Endodermal cell (in vitro differentiated cells): Measurements from ENCODE around the gene CXXC5. TPM values are rescaled to one million over a fixed set of nuclear protein-coding genes. Genes with fewer than 3 reads are reported as not detected.

Experiments used
- DNase-seq: peaks from one replicate; pipeline ENCODE4 v3.0.0-alpha.2; 2017
- H3K27ac ChIP-seq: 2 replicates; pipeline ENCODE4 v1.5.1; 2013; ENCODE audit warnings: mild to moderate bottlenecking, low read depth, low read length, moderate library complexity
- H3K27me3 ChIP-seq: 2 replicates; pipeline ENCODE4 v1.6.1; 2013; ENCODE audit warnings: mild to moderate bottlenecking, low read length, moderate library complexity; ENCODE audit not compliant: insufficient read depth, control insufficient read depth, poor library complexity, severe bottlenecking
- H3K36me3 ChIP-seq: 2 replicates; pipeline ENCODE4 v1.7.0; 2013; ENCODE audit warnings: mild to moderate bottlenecking, low read length, moderate library complexity; ENCODE audit not compliant: control insufficient read depth, insufficient read depth
- H3K4me1 ChIP-seq: one replicate; pipeline ENCODE4 v1.7.0; 2013; ENCODE audit warnings: low read length; ENCODE audit not compliant: control insufficient read depth, insufficient read depth
- H3K4me3 ChIP-seq: 2 replicates; pipeline ENCODE4 v1.5.1; 2013; ENCODE audit warnings: mild to moderate bottlenecking, low read length, moderate library complexity
- H3K9ac ChIP-seq: 2 replicates; pipeline ENCODE4 v1.6.1; 2013; ENCODE audit warnings: mild to moderate bottlenecking, low read length, moderate library complexity; ENCODE audit not compliant: poor library complexity, severe bottlenecking; ENCODE audit errors: extremely low read depth
- H3K9me3 ChIP-seq: 2 replicates; pipeline ENCODE4 v1.6.1; 2013; ENCODE audit warnings: mild to moderate bottlenecking, low read length, moderate library complexity; ENCODE audit not compliant: control insufficient read depth
- H3K27ac Mint-ChIP-seq: 2 replicates; pipeline ENCODE4 v1.8.0; 2020; ENCODE audit warnings: mixed read lengths
- H3K27me3 Mint-ChIP-seq: 2 replicates; pipeline ENCODE4 v1.8.0; 2021; ENCODE audit warnings: mild to moderate bottlenecking, mixed read lengths; ENCODE audit not compliant: insufficient read depth
- H3K36me3 Mint-ChIP-seq: 2 replicates; pipeline ENCODE4 v1.8.0; 2020; ENCODE audit warnings: low read depth, mixed read lengths
- H3K4me1 Mint-ChIP-seq: 2 replicates; pipeline ENCODE4 v1.8.0; 2020; ENCODE audit warnings: mixed read lengths
- H3K4me3 Mint-ChIP-seq: 2 replicates; pipeline ENCODE4 v1.8.0; 2020; ENCODE audit warnings: mild to moderate bottlenecking, moderate library complexity, mixed read lengths
- H3K9me3 Mint-ChIP-seq: 2 replicates; pipeline ENCODE4 v1.8.0; 2020; ENCODE audit warnings: mild to moderate bottlenecking, mixed read lengths
- WGBS, 2 experiments: methylation state at CpG; one replicate each; pipeline versions ENCODE4 v1.1.5 to v1.1.7; 2013; ENCODE audit warnings: missing lambda C conversion rate in 2 of 2, mixed read lengths in 1 of 2; ENCODE audit not compliant: insufficient coverage in 1 of 2, insufficient read length in 1 of 2; 5-methylcytosine and 5-hydroxymethylcytosine counted together
- total RNA-seq, 2 donors: library from RNA; stranded (reverse); fragmentation: NEBNext Ultra II Directional in 1 of 2; extraction: Animal tissue kit (Norgen Biotek cat#: 25700) in 1 of 2; gene quantifications; 2 replicates in 1 of 2; 3 replicates in 1 of 2; pipeline ENCODE4 v1.2.1, GENCODE V29; 2021
- TF ChIP-seq, protein P1 (sequence below): fragments of 200-600 bp; sonication (generic); conservative IDR thresholded peaks from 2 replicates; pipeline ENCODE4 v1.5.0; 2021; ENCODE audit warnings: antibody characterized with exemption, mild to moderate bottlenecking

Gene CXXC5
- total RNA-seq, 2 donors from 2014 or later, result 50.5 to 67.9 TPM

DNA sequence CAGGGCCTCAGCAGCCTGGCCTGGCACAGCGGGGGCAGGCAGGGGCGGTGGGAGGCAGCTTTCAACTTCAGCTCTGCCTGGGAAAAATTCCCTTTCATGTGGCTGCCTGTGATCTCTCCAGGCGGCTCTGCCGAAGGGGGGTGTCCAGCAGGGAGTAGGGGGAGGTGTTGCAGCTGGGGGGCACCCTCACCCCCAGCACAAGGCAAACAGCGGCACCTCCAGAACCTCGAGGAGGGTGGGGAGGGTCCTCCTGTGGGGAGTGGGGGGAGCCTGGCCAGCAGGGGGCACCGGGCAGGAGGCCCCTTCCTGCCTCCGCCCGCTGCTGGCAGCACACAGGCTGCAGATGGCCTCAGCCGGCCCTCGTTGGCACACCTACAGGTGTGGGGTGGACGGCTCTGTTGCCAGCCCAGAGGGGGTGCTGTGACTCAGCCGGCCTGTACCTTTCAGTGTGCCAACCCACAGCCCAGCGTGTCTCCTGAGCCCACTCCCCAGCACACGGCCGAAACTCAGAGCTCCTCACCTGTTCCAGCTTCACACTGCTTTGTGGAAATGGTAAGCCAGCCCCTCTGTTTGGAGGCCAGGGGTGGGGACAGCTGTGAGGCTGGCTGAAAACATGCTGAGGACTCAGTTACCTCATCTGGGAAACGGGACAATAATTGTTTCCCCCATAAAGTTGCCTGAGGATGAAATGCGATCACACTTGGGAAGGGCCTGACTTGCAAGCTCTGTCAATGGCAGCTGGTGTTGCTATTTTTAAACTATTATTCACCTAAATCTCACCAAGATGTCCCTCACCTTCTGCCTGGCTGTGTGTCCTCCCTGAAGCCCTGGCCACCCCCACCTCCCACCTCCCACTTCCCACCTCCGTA is 37.0 kb downstream of the CXXC5 start:
- no peaks in the 10 kb centered on the region for H3K9me3 ChIP-seq

DNA sequence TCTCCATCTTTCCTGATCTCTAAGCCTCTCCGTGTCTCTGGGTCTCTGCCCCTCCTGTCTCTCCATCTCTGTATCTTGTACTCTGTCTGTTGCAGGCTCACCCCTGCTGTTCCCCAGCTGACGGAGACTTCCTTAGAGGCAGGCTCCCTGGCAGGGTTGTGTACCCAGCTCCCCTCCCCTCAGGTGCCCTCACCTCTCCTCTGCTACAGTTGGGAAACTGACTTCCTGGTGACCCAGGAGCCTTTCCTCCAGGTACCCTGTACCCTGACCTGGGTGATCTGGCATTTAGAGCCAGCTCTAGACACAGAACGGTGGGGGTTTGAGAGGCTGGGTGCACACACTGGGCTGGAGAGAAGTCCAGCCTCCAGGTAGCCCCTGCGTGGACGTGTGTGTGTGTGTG is 37.7 kb downstream of the CXXC5 start:
- H3K4me1 Mint-ChIP-seq, result peaks cover 59% of the 10 kb centered on the region
- H3K27me3 ChIP-seq, result no peaks in the 10 kb centered on the region
- WGBS, 2 experiments, result 76% methylated on average over 2 to 5 of the region's 5 CpGs

More for the DNA sequence above, 37.0 kb downstream of the CXXC5 start:
- no peaks in the 10 kb centered on the region for H3K27me3 Mint-ChIP-seq
- H3K9me3 Mint-ChIP-seq, result no peaks in the 10 kb centered on the region
- WGBS, 2 experiments, result 86 to 91% methylated on average over 7 to 19 of the region's 19 CpGs
- Histone ChIP-seq H3K36me3 (no peaks in the 10 kb centered on the region), H3K27ac (peak overlapping the region; percentile 92), H3K9ac (no peak overlapping the region), H3K4me3 (no peak overlapping the region), H3K27me3 (no peaks in the 10 kb centered on the region), H3K4me1 (peaks cover 16% of the 10 kb centered on the region)
- peaks cover 51% of the 10 kb centered on the region for H3K4me1 Mint-ChIP-seq
- TF ChIP-seq, protein P1, sequence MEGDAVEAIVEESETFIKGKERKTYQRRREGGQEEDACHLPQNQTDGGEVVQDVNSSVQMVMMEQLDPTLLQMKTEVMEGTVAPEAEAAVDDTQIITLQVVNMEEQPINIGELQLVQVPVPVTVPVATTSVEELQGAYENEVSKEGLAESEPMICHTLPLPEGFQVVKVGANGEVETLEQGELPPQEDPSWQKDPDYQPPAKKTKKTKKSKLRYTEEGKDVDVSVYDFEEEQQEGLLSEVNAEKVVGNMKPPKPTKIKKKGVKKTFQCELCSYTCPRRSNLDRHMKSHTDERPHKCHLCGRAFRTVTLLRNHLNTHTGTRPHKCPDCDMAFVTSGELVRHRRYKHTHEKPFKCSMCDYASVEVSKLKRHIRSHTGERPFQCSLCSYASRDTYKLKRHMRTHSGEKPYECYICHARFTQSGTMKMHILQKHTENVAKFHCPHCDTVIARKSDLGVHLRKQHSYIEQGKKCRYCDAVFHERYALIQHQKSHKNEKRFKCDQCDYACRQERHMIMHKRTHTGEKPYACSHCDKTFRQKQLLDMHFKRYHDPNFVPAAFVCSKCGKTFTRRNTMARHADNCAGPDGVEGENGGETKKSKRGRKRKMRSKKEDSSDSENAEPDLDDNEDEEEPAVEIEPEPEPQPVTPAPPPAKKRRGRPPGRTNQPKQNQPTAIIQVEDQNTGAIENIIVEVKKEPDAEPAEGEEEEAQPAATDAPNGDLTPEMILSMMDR, result peak; percentile 62
- no peak overlapping the region for H3K4me3 Mint-ChIP-seq
- DNase-seq, result peak; percentile 65
- H3K36me3 Mint-ChIP-seq, result peaks cover 39% of the 10 kb centered on the region
- H3K27ac Mint-ChIP-seq, result no peak overlapping the region

DNA sequence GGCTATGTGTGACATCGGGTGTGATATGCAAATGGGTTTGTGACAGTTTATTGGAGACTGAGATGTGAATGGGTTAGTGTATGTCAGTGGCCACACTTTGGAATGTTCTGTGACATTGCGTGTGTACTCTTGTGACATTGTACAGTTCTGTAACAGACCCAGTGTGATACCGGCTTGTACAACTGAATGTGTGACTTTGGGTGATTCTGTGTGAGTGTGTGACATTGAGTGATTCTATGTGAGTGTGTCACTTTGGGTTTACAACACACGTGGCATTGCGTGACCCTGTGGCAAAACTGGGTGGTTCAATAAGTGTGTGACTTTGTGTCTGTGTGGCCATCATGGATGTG is 38.2 kb downstream of the CXXC5 start:
- no peak for DNase-seq

More for the DNA sequence above, 37.7 kb downstream of the CXXC5 start:
- Histone ChIP-seq H3K9me3 (no peaks in the 10 kb centered on the region), H3K4me1 (peaks cover 20% of the 10 kb centered on the region), H3K9ac (no peak overlapping the region), H3K36me3 (no peaks in the 10 kb centered on the region), H3K4me3 (no peak overlapping the region), H3K27ac (peak overlapping the region; percentile 92)
- Mint-ChIP-seq H3K4me3 (no peak overlapping the region), H3K9me3 (no peaks in the 10 kb centered on the region), H3K36me3 (peaks cover 33% of the 10 kb centered on the region), H3K27ac (no peak overlapping the region), H3K27me3 (no peaks in the 10 kb centered on the region)
- DNase-seq, result no peak
- TF ChIP-seq, protein P1, result no peak

More for the DNA sequence above, 38.2 kb downstream of the CXXC5 start:
- Histone ChIP-seq H3K36me3 (no peaks in the 10 kb centered on the region), H3K9me3 (no peaks in the 10 kb centered on the region), H3K27ac (peak overlapping the region; percentile 92), H3K9ac (no peak overlapping the region), H3K27me3 (no peaks in the 10 kb centered on the region), H3K4me1 (peaks cover 20% of the 10 kb centered on the region), H3K4me3 (no peak overlapping the region)
- Mint-ChIP-seq H3K27ac (no peak overlapping the region), H3K27me3 (no peaks in the 10 kb centered on the region), H3K9me3 (no peaks in the 10 kb centered on the region), H3K4me3 (no peak overlapping the region), H3K4me1 (peaks cover 61% of the 10 kb centered on the region), H3K36me3 (peaks cover 28% of the 10 kb centered on the region)
- 92 to 93% methylated on average over 3 to 5 of the region's 5 CpGs for WGBS, 2 experiments
- TF ChIP-seq, protein P1, result no peak
